ENCODE results near the gene OR2T5.
"Not testable (repeated sequence)": the region's sequence is repeated elsewhere in the genome, so short reads cannot be mapped to it uniquely, and the experiment has no call there.

DNA sequence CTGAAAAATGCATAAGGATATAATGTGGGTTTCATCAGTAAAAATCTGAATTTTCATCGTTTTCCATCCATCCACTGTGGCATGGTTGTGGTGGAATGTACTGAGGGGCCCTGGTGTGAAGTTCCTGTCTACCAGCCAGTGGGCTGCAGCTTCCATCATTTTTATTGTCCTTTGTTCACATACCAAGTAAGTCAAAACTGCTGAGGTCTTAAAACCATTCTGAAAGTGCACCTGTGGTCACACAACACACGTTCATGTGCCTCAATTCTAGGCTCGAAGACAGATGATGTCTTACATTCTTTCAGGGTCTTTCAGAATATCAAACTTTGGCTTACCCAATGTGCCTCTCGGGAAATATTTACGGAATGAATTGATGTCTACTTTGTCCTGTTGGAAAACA lies 49.1 kb upstream of the OR2T5 start:
- TF ChIP-seq, protein P1, sequence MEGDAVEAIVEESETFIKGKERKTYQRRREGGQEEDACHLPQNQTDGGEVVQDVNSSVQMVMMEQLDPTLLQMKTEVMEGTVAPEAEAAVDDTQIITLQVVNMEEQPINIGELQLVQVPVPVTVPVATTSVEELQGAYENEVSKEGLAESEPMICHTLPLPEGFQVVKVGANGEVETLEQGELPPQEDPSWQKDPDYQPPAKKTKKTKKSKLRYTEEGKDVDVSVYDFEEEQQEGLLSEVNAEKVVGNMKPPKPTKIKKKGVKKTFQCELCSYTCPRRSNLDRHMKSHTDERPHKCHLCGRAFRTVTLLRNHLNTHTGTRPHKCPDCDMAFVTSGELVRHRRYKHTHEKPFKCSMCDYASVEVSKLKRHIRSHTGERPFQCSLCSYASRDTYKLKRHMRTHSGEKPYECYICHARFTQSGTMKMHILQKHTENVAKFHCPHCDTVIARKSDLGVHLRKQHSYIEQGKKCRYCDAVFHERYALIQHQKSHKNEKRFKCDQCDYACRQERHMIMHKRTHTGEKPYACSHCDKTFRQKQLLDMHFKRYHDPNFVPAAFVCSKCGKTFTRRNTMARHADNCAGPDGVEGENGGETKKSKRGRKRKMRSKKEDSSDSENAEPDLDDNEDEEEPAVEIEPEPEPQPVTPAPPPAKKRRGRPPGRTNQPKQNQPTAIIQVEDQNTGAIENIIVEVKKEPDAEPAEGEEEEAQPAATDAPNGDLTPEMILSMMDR (IDR thresholded peaks at IDR 0.05 in 2 of 3, conservative IDR thresholded peaks at IDR 0.05 in 1 of 3; ENCODE audit: borderline replicate concordance in 1 of 3, insufficient read depth in 1 of 3, low read depth in 2 of 3, low read length in 2 of 3): not testable (repeated sequence)
- not testable (repeated sequence) for TF ChIP-seq SIN3A (IDR thresholded peaks at IDR 0.05; ENCODE audit: low read depth); POLR2AphosphoS5 (IDR thresholded peaks at IDR 0.05; ENCODE audit: low read depth, low read length); POLR2A (IDR thresholded peaks at IDR 0.05; ENCODE audit: borderline replicate concordance, extremely low read depth, insufficient read depth, insufficient read length); ZNF274 (IDR thresholded peaks at IDR 0.05; ENCODE audit: low read depth, low read length); EGR1 (IDR thresholded peaks at IDR 0.05; ENCODE audit: low read depth); CEBPB (IDR thresholded peaks at IDR 0.05; ENCODE audit: low read depth); SP1 (IDR thresholded peaks at IDR 0.05; ENCODE audit: low read depth); YY1 (IDR thresholded peaks at IDR 0.05; ENCODE audit: extremely low read depth, insufficient replicate concordance, low read depth, low read length); JUND (IDR thresholded peaks at IDR 0.05)
- TF ChIP-seq, protein P2, sequence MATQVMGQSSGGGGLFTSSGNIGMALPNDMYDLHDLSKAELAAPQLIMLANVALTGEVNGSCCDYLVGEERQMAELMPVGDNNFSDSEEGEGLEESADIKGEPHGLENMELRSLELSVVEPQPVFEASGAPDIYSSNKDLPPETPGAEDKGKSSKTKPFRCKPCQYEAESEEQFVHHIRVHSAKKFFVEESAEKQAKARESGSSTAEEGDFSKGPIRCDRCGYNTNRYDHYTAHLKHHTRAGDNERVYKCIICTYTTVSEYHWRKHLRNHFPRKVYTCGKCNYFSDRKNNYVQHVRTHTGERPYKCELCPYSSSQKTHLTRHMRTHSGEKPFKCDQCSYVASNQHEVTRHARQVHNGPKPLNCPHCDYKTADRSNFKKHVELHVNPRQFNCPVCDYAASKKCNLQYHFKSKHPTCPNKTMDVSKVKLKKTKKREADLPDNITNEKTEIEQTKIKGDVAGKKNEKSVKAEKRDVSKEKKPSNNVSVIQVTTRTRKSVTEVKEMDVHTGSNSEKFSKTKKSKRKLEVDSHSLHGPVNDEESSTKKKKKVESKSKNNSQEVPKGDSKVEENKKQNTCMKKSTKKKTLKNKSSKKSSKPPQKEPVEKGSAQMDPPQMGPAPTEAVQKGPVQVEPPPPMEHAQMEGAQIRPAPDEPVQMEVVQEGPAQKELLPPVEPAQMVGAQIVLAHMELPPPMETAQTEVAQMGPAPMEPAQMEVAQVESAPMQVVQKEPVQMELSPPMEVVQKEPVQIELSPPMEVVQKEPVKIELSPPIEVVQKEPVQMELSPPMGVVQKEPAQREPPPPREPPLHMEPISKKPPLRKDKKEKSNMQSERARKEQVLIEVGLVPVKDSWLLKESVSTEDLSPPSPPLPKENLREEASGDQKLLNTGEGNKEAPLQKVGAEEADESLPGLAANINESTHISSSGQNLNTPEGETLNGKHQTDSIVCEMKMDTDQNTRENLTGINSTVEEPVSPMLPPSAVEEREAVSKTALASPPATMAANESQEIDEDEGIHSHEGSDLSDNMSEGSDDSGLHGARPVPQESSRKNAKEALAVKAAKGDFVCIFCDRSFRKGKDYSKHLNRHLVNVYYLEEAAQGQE (IDR thresholded peaks at IDR 0.05; ENCODE audit: low read depth): not testable (repeated sequence)
- TF ChIP-seq, protein P3, sequence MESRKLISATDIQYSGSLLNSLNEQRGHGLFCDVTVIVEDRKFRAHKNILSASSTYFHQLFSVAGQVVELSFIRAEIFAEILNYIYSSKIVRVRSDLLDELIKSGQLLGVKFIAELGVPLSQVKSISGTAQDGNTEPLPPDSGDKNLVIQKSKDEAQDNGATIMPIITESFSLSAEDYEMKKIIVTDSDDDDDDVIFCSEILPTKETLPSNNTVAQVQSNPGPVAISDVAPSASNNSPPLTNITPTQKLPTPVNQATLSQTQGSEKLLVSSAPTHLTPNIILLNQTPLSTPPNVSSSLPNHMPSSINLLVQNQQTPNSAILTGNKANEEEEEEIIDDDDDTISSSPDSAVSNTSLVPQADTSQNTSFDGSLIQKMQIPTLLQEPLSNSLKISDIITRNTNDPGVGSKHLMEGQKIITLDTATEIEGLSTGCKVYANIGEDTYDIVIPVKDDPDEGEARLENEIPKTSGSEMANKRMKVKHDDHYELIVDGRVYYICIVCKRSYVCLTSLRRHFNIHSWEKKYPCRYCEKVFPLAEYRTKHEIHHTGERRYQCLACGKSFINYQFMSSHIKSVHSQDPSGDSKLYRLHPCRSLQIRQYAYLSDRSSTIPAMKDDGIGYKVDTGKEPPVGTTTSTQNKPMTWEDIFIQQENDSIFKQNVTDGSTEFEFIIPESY (IDR thresholded peaks at IDR 0.05; ENCODE audit: extremely low read depth, insufficient replicate concordance, low read length): not testable (repeated sequence)

All from HCT116 (cell line).